Esophagus squamous epithelium (tissue), 5 donors: ENCODE results near the gene TESK2. TPM values are rescaled to one million over a fixed set of nuclear protein-coding genes. Genes with fewer than 3 reads are reported as not detected.

ENCODE experiments used
- DNase-seq: peaks from one replicate; lab custom pipeline; 2025; lab: John Stamatoyannopoulos, UW
- H3K27ac ChIP-seq, 4 donors: fragments of 200-600 bp; sonication (generic); one replicate each; pipeline ENCODE4 v1.5.1; 2016 to 2019; ENCODE audit warnings: mild to moderate bottlenecking in 1 of 4
- H3K27me3 ChIP-seq, 4 donors: fragments of 200-600 bp; sonication (generic); 1 replicate in 3 of 4; 2 replicates in 1 of 4; pipeline versions ENCODE4 v1.5.1 to v1.6.0; 2017 to 2021; ENCODE audit warnings: antibody characterized with exemption in 1 of 4
- H3K36me3 ChIP-seq, 3 donors: fragments of 200-600 bp; sonication (generic); one replicate each; pipeline ENCODE4 v1.5.1; 2016 to 2019
- H3K4me1 ChIP-seq, 3 donors: fragments of 200-600 bp; sonication (generic); one replicate each; pipeline ENCODE4 v1.5.1; 2017 to 2019
- H3K4me3 ChIP-seq, 4 donors: fragments of 200-600 bp; sonication (generic); 1 replicate in 3 of 4; 2 replicates in 1 of 4; pipeline ENCODE4 v1.5.1; 2016 to 2019; ENCODE audit warnings: mild to moderate bottlenecking in 2 of 4, moderate library complexity in 1 of 4
- H3K9me3 ChIP-seq, 3 donors: fragments of 200-600 bp; sonication (generic); one replicate each; pipeline ENCODE4 v1.5.1; 2016 to 2019
- CTCF ChIP-seq, 6 experiments: fragments of 450-650 bp in 4 of 6; fragments of 200-600 bp in 2 of 6; sonication (generic) in 2 of 6; IDR thresholded peaks; one replicate each; pipeline ENCODE4 v1.5.1; 2016 to 2019; ENCODE audit warnings: antibody characterized with exemption in 6 of 6, mild to moderate bottlenecking in 4 of 6, moderate library complexity in 4 of 6
- POLR2A ChIP-seq, 4 donors: fragments of 450-650 bp; IDR thresholded peaks; one replicate each; pipeline ENCODE4 v1.6.1; 2017; ENCODE audit warnings: antibody characterized with exemption in 4 of 4, mild to moderate bottlenecking in 4 of 4, moderate library complexity in 3 of 4
- WGBS, 2 donors: methylation state at CpG; one replicate each; pipeline ENCODE4 v1.1.5; 2018; 5-methylcytosine and 5-hydroxymethylcytosine counted together
- intact Hi-C: fragments of 100-400 bp; cut with DNase I; formaldehyde crosslinking; loops from one replicate; pipeline ENCODE4 v1.15.0; 2022
- total RNA-seq, 4 donors: library from RNA; depleted of rRNA; stranded (reverse); fragments of >200 nt; gene quantifications; one replicate each; pipeline ENCODE4 v1.1.0, GENCODE V29; 2016
- donor health status: DM: yes; HTN: yes; CAD: no.

The TESK2 gene
- total RNA-seq, 4 donors from 2014 or later: 4.2 to 8.4 (median 5.9) TPM

DNA sequence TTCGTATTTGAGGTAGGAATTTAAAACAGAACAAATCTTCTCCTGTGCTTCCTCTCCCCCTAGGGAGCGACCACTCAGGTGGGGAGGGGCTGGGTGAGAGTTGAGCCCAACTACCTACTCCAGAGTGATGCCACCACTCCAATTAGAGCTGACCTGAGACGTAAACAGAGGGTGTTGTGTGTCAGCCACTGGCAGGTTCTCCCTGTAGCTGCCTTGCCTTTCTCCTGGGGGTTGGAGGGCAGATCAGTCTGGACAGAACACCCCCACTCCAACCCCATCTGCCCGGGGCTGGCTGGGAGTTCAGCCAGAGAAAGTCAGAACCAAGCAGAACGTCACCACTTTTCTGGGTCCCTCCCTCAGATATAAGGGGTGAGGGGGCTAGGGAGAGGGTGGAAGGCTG lies 162.3 kb downstream of the TESK2 start:
- intact Hi-C loops: no loop called here
- H3K27me3 ChIP-seq: no peaks in the 10 kb centered on the region
- no peak overlapping the region for H3K4me3 ChIP-seq
- peaks cover 17 to 38% (median 19%) of the 10 kb centered on the region in 3 donors for H3K4me1 ChIP-seq
- no peak overlapping the region for H3K27ac ChIP-seq
- WGBS, 2 donors: 77 to 82% methylated on average over 2 to 4 of the region's 5 CpGs
- no peaks in the 10 kb centered on the region for H3K9me3 ChIP-seq
- peaks cover 3 to 43% (median 6%) of the 10 kb centered on the region in 3 donors for H3K36me3 ChIP-seq
- TF ChIP-seq CTCF (IDR thresholded peaks at IDR 0.05) (no peak), POLR2A (IDR thresholded peaks at IDR 0.05) (no peak)
- DNase-seq: no peak

GRCh38 chr1:45327644-45328515 lies 163.1 kb downstream of the TESK2 start:
- Histone ChIP-seq H3K4me3 (peak overlapping the region; percentile 41 to 68 (median 59)), H3K27me3 (no peaks in the 10 kb centered on the region), H3K9me3 (no peaks in the 10 kb centered on the region), H3K4me1 (peaks cover 17 to 38% (median 19%) of the 10 kb centered on the region in 3 donors), H3K36me3 (peaks cover 3 to 35% (median 6%) of the 10 kb centered on the region in 3 donors), H3K27ac (no peak overlapping the region)
- no peak for DNase-seq
- WGBS, 2 donors: 15 to 20% methylated on average over 1 of the region's 19 CpGs
- TF ChIP-seq POLR2A (IDR thresholded peaks at IDR 0.05) (no peak), CTCF (IDR thresholded peaks at IDR 0.05) (no peak)
- intact Hi-C loops: no loop called here

DNA sequence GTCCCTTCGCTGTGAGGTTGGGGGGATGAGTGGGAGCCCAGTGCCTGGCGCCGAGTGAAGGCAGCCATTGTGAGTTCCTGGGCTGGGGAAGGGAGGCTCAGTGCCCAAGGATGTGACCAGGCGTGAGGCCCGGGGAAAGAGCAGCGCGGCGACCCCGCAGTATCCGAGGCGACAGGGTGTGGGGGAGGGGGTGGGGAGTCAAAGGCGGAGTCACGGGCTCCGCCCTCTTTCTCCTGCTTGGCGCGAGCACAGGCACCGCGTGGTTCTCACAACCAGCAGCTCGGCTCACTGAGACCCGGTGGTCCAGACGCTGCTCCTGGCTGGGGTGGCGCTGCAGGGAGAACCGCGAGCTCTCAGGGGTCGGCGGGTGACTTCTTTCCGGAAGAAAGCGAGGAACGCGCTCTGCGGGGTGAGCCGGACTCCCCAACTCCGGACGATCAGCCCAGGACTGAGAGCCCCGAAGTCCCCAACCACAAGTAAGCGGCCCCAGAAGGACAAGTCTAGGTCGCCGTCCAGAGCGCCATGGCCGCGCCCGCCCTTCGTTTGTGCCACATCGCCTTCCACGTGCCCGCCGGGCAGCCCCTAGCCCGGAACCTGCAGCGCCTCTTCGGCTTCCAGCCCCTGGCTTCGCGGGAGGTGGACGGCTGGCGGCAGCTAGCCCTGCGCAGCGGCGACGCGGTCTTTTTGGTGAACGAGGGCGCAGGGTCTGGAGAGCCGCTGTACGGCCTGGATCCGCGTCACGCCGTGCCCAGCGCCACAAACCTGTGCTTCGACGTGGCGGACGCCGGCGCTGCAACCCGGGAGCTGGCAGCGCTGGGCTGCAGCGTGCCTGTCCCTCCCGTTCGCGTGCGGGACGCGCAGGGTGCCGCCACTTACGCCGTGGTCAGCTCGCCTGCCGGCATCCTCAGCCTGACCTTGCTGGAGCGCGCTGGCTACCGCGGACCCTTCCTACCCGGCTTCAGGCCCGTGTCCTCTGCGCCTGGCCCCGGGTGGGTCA lies 164.0 kb downstream of the TESK2 start, which contains the start of gene HPDL:
TSS of gene HPDL (plus strand) at position 269 of the 997 bp plus-strand sequence. CDS start at position 523, 254 bp downstream.
- no peaks in the 10 kb centered on the region for H3K9me3 ChIP-seq
- TF ChIP-seq POLR2A (IDR thresholded peaks at IDR 0.05) (no peak), CTCF (IDR thresholded peaks at IDR 0.05) (no peak)
- DNase-seq: no peak
- WGBS, 2 donors: 3% methylated on average over 6 to 12 of the region's 96 CpGs
- peaks cover 17 to 38% (median 19%) of the 10 kb centered on the region in 3 donors for H3K4me1 ChIP-seq
- H3K27ac ChIP-seq: peak within 1 kb of the TSS in 2 of 4 donors; percentile 28 to 60
- H3K4me3 ChIP-seq: peak within 1 kb of the TSS; percentile 41 to 68 (median 59)
- H3K27me3 ChIP-seq: no peaks in the 10 kb centered on the region
- intact Hi-C loops: no loop called here
- H3K36me3 ChIP-seq: peaks cover under 1 to 26% (median 3%) of the 10 kb centered on the region in 3 donors

DNA sequence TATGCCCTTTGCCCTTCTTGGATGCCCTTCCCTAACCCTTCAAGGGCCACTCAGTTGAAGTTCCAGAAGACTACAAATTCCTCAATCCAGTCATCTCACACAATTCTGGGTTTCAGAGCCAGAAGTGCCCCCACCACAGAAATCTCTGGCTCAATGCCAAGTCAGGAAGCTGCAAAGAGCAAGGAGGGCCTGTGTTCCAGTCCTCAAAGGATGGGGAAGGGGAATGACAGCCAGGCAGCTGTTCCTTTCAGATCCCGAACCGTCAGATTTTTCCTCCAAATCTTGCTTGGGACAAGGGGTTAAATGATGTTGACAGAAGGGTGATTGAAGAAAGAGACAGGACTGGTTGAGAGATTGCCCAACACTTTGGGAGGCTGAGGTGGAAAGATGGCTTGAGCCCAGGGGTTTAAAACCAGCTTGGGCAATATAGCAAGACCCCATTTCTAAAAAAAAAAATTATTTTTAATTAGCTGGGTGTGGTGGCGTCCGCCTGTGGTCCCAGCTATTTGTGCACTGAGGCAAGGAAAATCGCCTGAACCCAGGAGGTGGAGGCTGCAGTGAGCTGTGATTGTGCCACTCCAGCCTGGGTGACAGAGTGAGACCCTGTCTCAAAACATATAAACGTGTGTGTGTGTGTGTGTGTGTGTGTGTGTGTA lies 165.0 kb downstream of the TESK2 start:
- Histone ChIP-seq H3K27me3 (no peaks in the 10 kb centered on the region), H3K9me3 (no peaks in the 10 kb centered on the region), H3K27ac (peak overlapping the region in 1 of 4 donors; percentile 60), H3K4me1 (peaks cover 17 to 38% (median 19%) of the 10 kb centered on the region in 3 donors), H3K36me3 (peaks cover 0 to 16% (median 0%) of the 10 kb centered on the region in 3 donors), H3K4me3 (peak overlapping the region in 3 of 4 donors; percentile 58 to 68 (median 60))
- WGBS, 2 donors: 49 to 61% methylated on average over 6 of the region's 6 CpGs
- intact Hi-C loops: no loop called here
- TF ChIP-seq POLR2A (IDR thresholded peaks at IDR 0.05): no peak
- TF ChIP-seq CTCF (IDR thresholded peaks at IDR 0.05): no peak
- no peak for DNase-seq
